SK-N-SH (cell line): Measurements from ENCODE around the gene ZNF470. TPM values are rescaled to one million over a fixed set of nuclear protein-coding genes. Genes with fewer than 3 reads are reported as not detected.
A peak's percentile ranks its signal among the peaks of the same experiment; 100 is the strongest.

Experiments
- CTCF ChIA-PET: fragments of 300-600, 350-600 bp; formaldehyde crosslinking; extraction: SDS; loops from one replicate; lab custom pipeline; 2021; lab: Yijun Ruan, JAX
- POLR2A ChIA-PET: fragments of 350-600 bp; sonication (Branson Sonifier 250); formaldehyde crosslinking; extraction: SDS; loops from one replicate; lab custom pipeline; 2020; ENCODE audit warnings: antibody characterized with exemption, inconsistent platforms; lab: Yijun Ruan, JAX
- DNase-seq: peaks from one replicate; pipeline ENCODE4 v3.0.0; 2012
- H2AFZ ChIP-seq: fragments of 200-600 bp; sonication (generic); 2 replicates; pipeline ENCODE4 v1.8.1; 2016; ENCODE audit warnings: antibody characterized with exemption, mild to moderate bottlenecking, low read depth
- H3F3A ChIP-seq: fragments of 200-600 bp; sonication (generic); replicated peaks from 2 replicates; pipeline ENCODE3; 2016; ENCODE audit warnings: antibody characterized with exemption, mild to moderate bottlenecking; ENCODE audit not compliant: insufficient read depth
- H3K27ac ChIP-seq, 2 experiments: fragments of 200-500 bp in 1 of 2; fragments of 200-600 bp in 1 of 2; sonication (Bioruptor generic) in 1 of 2; sonication (generic), shearing (Covaris generic) in 1 of 2; 2 replicates each; pipeline versions ENCODE4 v1.5.1 to v1.6.1; 2014 to 2016; ENCODE audit warnings: low read depth in 2 of 2, inconsistent platforms in 1 of 2, low read length in 1 of 2, mild to moderate bottlenecking in 1 of 2, mixed read lengths in 1 of 2
- H3K27me3 ChIP-seq: fragments of 200-600 bp; sonication (generic), shearing (Covaris generic); 2 replicates; pipeline ENCODE4 v1.6.1; 2016; ENCODE audit warnings: mixed run types; ENCODE audit not compliant: insufficient read depth
- H3K36me3 ChIP-seq, 2 experiments: fragments of 200-500 bp in 1 of 2; fragments of 200-600 bp in 1 of 2; sonication (Bioruptor generic) in 1 of 2; sonication (generic) in 1 of 2; replicated peaks in 1 of 2; 2 replicates each; pipeline versions ENCODE3 to v1.5.1; 2014 to 2016; ENCODE audit warnings: low read length in 1 of 2, mild to moderate bottlenecking in 1 of 2; ENCODE audit not compliant: insufficient read depth in 2 of 2, control insufficient read depth in 1 of 2
- H3K4me1 ChIP-seq, 2 experiments: fragments of 200-500 bp in 1 of 2; fragments of 200-600 bp in 1 of 2; sonication (Bioruptor generic) in 1 of 2; sonication (generic), shearing (Covaris generic) in 1 of 2; 2 replicates each; pipeline versions ENCODE4 v1.5.1 to v1.6.1; 2014 to 2016; ENCODE audit warnings: low read depth in 1 of 2, low read length in 1 of 2, mixed run types in 1 of 2; ENCODE audit not compliant: insufficient read depth in 2 of 2, control insufficient read depth in 1 of 2
- H3K4me2 ChIP-seq: fragments of 200-600 bp; sonication (generic), shearing (Covaris generic); 2 replicates; pipeline ENCODE4 v1.6.1; 2017; ENCODE audit warnings: mixed run types
- H3K4me3 ChIP-seq, 2 experiments: fragments of 200-500 bp in 1 of 2; fragments of 200-600 bp in 1 of 2; sonication (Bioruptor generic) in 1 of 2; sonication (generic), shearing (Covaris generic) in 1 of 2; 2 replicates each; pipeline versions ENCODE4 v1.5.1 to v1.8.1; 2014 to 2016; ENCODE audit warnings: low read depth in 2 of 2, inconsistent platforms in 1 of 2, low read length in 1 of 2, mild to moderate bottlenecking in 1 of 2, mixed read lengths in 1 of 2, moderate library complexity in 1 of 2
- H3K79me2 ChIP-seq: fragments of 200-600 bp; sonication (generic); 2 replicates; pipeline ENCODE4 v1.8.1; 2017; ENCODE audit warnings: mild to moderate bottlenecking; ENCODE audit not compliant: insufficient read depth
- H3K9ac ChIP-seq: fragments of 200-600 bp; sonication (generic); 2 replicates; pipeline ENCODE4 v1.6.1; 2017; ENCODE audit warnings: mixed run types
- H3K9me2 ChIP-seq: fragments of 200-600 bp; sonication (generic); 2 replicates; pipeline ENCODE4 v1.6.1; 2017; ENCODE audit warnings: mixed run types
- H3K9me3 ChIP-seq: fragments of 200-600 bp; sonication (generic); 2 replicates; pipeline ENCODE4 v1.6.1; 2017; ENCODE audit warnings: mixed run types, mild to moderate bottlenecking, moderate library complexity
- H4K20me1 ChIP-seq: fragments of 200-600 bp; sonication (generic); 2 replicates; pipeline ENCODE4 v1.6.1; 2017; ENCODE audit warnings: mild to moderate bottlenecking, mixed run types; ENCODE audit not compliant: insufficient read depth
- CHD2 ChIP-seq: fragments of 150-350 bp; IDR thresholded peaks from 2 replicates; pipeline ENCODE4 v1.6.1; 2018; ENCODE audit warnings: low read length; ENCODE audit not compliant: partially characterized antibody
- ELF1 ChIP-seq: IDR thresholded peaks from 2 replicates; pipeline ENCODE4 v1.4.0; 2012
- FOSL2 ChIP-seq: IDR thresholded peaks from 2 replicates; pipeline ENCODE4 v1.4.0; 2012; ENCODE audit warnings: low read depth, mild to moderate bottlenecking, moderate library complexity, borderline replicate concordance
- FOXJ3 ChIP-seq: sonication (generic); formaldehyde crosslinking; IDR thresholded peaks from 2 replicates; pipeline ENCODE4 v1.5.1; 2020; ENCODE audit warnings: mild to moderate bottlenecking, missing genetic modification reagents
- FOXM1 ChIP-seq: IDR thresholded peaks from 2 replicates; pipeline ENCODE4 v1.4.0; 2012; ENCODE audit warnings: low read depth, mild to moderate bottlenecking
- GATA2 ChIP-seq: sonication (generic); formaldehyde crosslinking; IDR thresholded peaks from 2 replicates; pipeline ENCODE4 v1.5.0; 2020; ENCODE audit warnings: mild to moderate bottlenecking, missing genetic modification reagents
- MEF2A ChIP-seq: IDR thresholded peaks from 2 replicates; pipeline ENCODE4 v1.4.0; 2012; ENCODE audit warnings: low read depth, borderline replicate concordance
- MXI1 ChIP-seq: IDR thresholded peaks from 2 replicates; pipeline ENCODE4 v1.6.1; 2012; ENCODE audit warnings: mild to moderate bottlenecking, low read depth, low read length, improper control_type of control experiment
- NFIC ChIP-seq: IDR thresholded peaks from 2 replicates; pipeline ENCODE4 v1.4.0; 2012; ENCODE audit warnings: borderline replicate concordance
- NRF1 ChIP-seq: IDR thresholded peaks from 2 replicates; pipeline ENCODE4 v1.6.1; 2012; ENCODE audit warnings: low read depth, mild to moderate bottlenecking, low read length
- POLR2AphosphoS5 ChIP-seq: IDR thresholded peaks from 2 replicates; pipeline ENCODE4 v1.6.1; 2012; ENCODE audit warnings: low read depth, low read length
- RAD21 ChIP-seq: IDR thresholded peaks from 2 replicates; pipeline ENCODE4 v1.6.1; 2012; ENCODE audit warnings: mild to moderate bottlenecking, low read length
- RCOR1 ChIP-seq: fragments of 150-350 bp; IDR thresholded peaks from 2 replicates; pipeline ENCODE4 v1.6.1; 2017; ENCODE audit warnings: antibody characterized with exemption, low read length
- SIN3A ChIP-seq: IDR thresholded peaks from 2 replicates; pipeline ENCODE4 v1.6.1; 2012; ENCODE audit warnings: low read depth, mild to moderate bottlenecking, low read length, moderate library complexity, borderline replicate concordance
- SMC3 ChIP-seq: IDR thresholded peaks from 2 replicates; pipeline ENCODE4 v1.6.1; 2012; ENCODE audit warnings: low read depth, low read length, improper control_type of control experiment
- TCF12 ChIP-seq: IDR thresholded peaks from 2 replicates; pipeline ENCODE4 v1.4.0; 2012
- YY1 ChIP-seq: IDR thresholded peaks from 2 replicates; pipeline ENCODE4 v1.4.0; 2012; ENCODE audit warnings: low read depth, mild to moderate bottlenecking
- WGBS: methylation state at CpG from one replicate; pipeline ENCODE4 v1.1.6; 2017; ENCODE audit warnings: low lambda C conversion rate; 5-methylcytosine and 5-hydroxymethylcytosine counted together
- polyA plus RNA-seq, 3 experiments: library from polyadenylated mRNA; depleted of rRNA; stranded (reverse); fragments of >200 nt; gene quantifications; 2 replicates each; pipeline ENCODE4 v1.2.3, GENCODE V29; 2012
- TF ChIP-seq, protein P1 (sequence below): fragments of 200-600 bp; sonication (generic); IDR thresholded peaks from 2 replicates; pipeline ENCODE4 v1.6.1; 2017; ENCODE audit warnings: antibody characterized with exemption, mild to moderate bottlenecking, moderate library complexity
- TF ChIP-seq, protein P2 (sequence below): IDR thresholded peaks from 2 replicates; pipeline ENCODE4 v1.4.0; 2012; ENCODE audit warnings: low read depth, borderline replicate concordance
- TF ChIP-seq, protein P3 (sequence below): fragments of 150-350 bp; IDR thresholded peaks from 2 replicates; pipeline ENCODE4 v1.6.1; 2017; ENCODE audit warnings: antibody characterized with exemption, low read length, low read depth, borderline replicate concordance
- TF ChIP-seq, protein P4 (sequence below): IDR thresholded peaks from 2 replicates; pipeline ENCODE4 v1.4.0; 2012; ENCODE audit warnings: low read depth

Gene ZNF470
- polyA plus RNA-seq, 1 of the 3 experiments (the other 2 are of a cell fraction): 2.5 TPM

DNA sequence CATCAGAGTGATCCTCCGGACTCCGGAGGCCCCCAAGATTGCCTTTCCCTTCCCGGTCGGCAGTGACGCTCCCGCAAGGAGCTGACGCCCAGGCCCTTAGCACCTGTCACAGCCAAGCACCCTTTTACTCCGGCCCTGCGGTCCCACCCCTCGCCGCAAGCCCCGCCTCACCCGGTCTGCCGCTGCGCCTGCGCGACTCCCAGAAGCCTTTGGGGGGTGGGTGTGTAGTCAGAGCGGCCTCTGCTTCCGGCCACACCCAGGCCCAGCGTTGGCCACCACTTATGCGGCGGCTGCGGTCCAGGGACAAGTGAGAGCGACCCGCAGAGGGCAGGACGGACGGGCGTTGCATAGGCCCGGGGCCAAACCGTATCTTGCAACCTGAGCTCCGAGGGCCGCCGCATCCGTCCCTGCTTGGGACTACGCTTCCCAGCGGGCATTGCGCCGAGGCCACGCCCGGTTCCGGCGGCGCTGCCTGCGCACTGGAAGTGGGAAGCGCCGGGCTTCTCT is 29.0 kb upstream of the ZNF470 start (continued):
- TF ChIP-seq, protein P1, sequence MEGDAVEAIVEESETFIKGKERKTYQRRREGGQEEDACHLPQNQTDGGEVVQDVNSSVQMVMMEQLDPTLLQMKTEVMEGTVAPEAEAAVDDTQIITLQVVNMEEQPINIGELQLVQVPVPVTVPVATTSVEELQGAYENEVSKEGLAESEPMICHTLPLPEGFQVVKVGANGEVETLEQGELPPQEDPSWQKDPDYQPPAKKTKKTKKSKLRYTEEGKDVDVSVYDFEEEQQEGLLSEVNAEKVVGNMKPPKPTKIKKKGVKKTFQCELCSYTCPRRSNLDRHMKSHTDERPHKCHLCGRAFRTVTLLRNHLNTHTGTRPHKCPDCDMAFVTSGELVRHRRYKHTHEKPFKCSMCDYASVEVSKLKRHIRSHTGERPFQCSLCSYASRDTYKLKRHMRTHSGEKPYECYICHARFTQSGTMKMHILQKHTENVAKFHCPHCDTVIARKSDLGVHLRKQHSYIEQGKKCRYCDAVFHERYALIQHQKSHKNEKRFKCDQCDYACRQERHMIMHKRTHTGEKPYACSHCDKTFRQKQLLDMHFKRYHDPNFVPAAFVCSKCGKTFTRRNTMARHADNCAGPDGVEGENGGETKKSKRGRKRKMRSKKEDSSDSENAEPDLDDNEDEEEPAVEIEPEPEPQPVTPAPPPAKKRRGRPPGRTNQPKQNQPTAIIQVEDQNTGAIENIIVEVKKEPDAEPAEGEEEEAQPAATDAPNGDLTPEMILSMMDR: no peak
- TF ChIP-seq FOSL2: no peak
- no peak for TF ChIP-seq SMC3
- TF ChIP-seq, protein P2, sequence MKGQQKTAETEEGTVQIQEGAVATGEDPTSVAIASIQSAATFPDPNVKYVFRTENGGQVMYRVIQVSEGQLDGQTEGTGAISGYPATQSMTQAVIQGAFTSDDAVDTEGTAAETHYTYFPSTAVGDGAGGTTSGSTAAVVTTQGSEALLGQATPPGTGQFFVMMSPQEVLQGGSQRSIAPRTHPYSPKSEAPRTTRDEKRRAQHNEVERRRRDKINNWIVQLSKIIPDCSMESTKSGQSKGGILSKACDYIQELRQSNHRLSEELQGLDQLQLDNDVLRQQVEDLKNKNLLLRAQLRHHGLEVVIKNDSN: no peak
- TF ChIP-seq ELF1: peak; percentile 75
- TF ChIP-seq, protein P3, sequence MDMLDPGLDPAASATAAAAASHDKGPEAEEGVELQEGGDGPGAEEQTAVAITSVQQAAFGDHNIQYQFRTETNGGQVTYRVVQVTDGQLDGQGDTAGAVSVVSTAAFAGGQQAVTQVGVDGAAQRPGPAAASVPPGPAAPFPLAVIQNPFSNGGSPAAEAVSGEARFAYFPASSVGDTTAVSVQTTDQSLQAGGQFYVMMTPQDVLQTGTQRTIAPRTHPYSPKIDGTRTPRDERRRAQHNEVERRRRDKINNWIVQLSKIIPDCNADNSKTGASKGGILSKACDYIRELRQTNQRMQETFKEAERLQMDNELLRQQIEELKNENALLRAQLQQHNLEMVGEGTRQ: no peak
- no peak for TF ChIP-seq RCOR1
- no peak for TF ChIP-seq SIN3A
- TF ChIP-seq MEF2A: no peak
- peak; percentile 84 for TF ChIP-seq NRF1
- TF ChIP-seq, protein P4, sequence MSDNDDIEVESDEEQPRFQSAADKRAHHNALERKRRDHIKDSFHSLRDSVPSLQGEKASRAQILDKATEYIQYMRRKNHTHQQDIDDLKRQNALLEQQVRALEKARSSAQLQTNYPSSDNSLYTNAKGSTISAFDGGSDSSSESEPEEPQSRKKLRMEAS: peak; percentile 42; the same call in 1 of the 2 replicates
- no peak for TF ChIP-seq FOXJ3 (CRISPR knock-in tag)
- TF ChIP-seq CHD2: peak; percentile 21
- TF ChIP-seq TCF12: no peak

- Histone ChIP-seq H3K27ac (peak within 1 kb of the TSS; percentile 84 to 98), H3F3A (peaks cover 4% of the 10 kb centered on the region), H3K4me2 (peak within 1 kb of the TSS; percentile 72), H3K79me2 (peaks cover 8% of the 10 kb centered on the region; the same call in 1 of the 2 replicates), H4K20me1 (no peaks in the 10 kb centered on the region), H3K9ac (peak within 1 kb of the TSS; percentile 56), H3K27me3 (no peaks in the 10 kb centered on the region), H3K9me2 (no peaks in the 10 kb centered on the region), H3K36me3 (peaks cover 16 to 34% of the 10 kb centered on the region in 2 experiments), H3K4me3 (peak within 1 kb of the TSS; percentile 81 to 83), H3K4me1 (peaks cover 0 to 11% of the 10 kb centered on the region in 2 experiments; a peak in 1 of 4 replicates), H3K9me3 (peaks cover 21% of the 10 kb centered on the region; the same call in 1 of the 2 replicates), H2AFZ (peak within 1 kb of the TSS; percentile 83)
- WGBS: 11% methylated on average over 10 of the region's 65 CpGs
- peak; percentile 95 for DNase-seq
- TF ChIP-seq, protein P4: peak; percentile 30; the same call in 1 of the 2 replicates
- TF ChIP-seq MEF2A (no peak), CHD2 (no peak), FOXM1 (no peak), GATA2 (CRISPR knock-in tag) (no peak), SIN3A (no peak), ELF1 (no peak), POLR2AphosphoS5 (no peak), NFIC (no peak), YY1 (no peak), MXI1 (peak; percentile 35), RAD21 (no peak), NRF1 (no peak)
- POLR2A ChIA-PET: no interaction called here
- CTCF ChIA-PET: no interaction called here
Observed at GRCh38 chr19:56538761-56539263, 28.5 kb upstream of the ZNF470 start, which contains the start of gene ZFP28. Gene ZFP28 (plus strand): TSS chr19:56538948. CDS start chr19:56539019, 71 bp downstream.
